ENCODE measurements around the gene ABHD10.

DNA sequence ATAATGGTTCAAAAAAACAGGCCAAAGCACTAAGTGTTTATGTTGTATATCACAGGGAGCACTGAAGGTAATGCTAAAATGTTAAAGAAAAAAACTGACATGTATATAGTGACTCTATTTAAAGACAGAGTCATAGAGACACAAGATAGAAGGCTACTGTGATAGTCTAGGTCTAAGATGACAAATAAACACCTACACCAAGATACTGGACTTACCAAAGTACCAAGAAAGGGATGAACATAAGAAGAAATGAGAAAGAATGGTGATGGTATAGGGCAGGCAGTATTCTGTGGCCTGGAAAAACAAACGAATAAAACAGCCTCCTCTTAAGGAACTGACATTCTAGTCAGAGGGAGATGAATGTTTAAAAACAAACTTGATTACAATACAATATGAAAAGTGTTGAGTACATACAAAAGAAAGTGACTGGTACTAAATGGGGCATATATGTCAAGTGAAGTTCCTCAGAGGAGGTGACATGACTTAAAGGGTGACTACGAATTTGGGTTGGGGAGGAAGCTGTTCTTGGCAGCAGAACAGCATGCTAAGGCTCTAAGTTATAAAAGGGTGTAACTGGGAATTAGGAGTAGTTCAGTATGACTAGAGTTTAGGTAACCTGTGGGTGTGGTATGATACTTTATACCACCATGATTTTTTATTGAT is 5.9 kb downstream of the ABHD10 start:
- TF ChIP-seq, protein P1, sequence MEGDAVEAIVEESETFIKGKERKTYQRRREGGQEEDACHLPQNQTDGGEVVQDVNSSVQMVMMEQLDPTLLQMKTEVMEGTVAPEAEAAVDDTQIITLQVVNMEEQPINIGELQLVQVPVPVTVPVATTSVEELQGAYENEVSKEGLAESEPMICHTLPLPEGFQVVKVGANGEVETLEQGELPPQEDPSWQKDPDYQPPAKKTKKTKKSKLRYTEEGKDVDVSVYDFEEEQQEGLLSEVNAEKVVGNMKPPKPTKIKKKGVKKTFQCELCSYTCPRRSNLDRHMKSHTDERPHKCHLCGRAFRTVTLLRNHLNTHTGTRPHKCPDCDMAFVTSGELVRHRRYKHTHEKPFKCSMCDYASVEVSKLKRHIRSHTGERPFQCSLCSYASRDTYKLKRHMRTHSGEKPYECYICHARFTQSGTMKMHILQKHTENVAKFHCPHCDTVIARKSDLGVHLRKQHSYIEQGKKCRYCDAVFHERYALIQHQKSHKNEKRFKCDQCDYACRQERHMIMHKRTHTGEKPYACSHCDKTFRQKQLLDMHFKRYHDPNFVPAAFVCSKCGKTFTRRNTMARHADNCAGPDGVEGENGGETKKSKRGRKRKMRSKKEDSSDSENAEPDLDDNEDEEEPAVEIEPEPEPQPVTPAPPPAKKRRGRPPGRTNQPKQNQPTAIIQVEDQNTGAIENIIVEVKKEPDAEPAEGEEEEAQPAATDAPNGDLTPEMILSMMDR (IDR thresholded peaks at IDR 0.05; ENCODE audit: low read length), result no peak
- TF ChIP-seq EZH2 (IDR thresholded peaks at IDR 0.05; ENCODE audit: borderline replicate concordance, low read length), result no peak
